NAMALWA (cell line): ENCODE measurements around the gene TGM2.

Experiments used
- DNase-seq: peaks from one replicate; pipeline ENCODE4 v3.0.0-alpha.2; 2015; ENCODE audit warnings: low spot score

The TGM2 gene

GRCh38 chr20:38144974-38145728, 19.9 kb downstream of the TGM2 start:
- DNase-seq = no peak

- no peak for DNase-seq
Measured at GRCh38 chr20:38144598-38144973, 20.5 kb downstream of the TGM2 start.

- no peak for DNase-seq
Measured at GRCh38 chr20:38143646-38144554, 21.2 kb downstream of the TGM2 start.

DNA sequence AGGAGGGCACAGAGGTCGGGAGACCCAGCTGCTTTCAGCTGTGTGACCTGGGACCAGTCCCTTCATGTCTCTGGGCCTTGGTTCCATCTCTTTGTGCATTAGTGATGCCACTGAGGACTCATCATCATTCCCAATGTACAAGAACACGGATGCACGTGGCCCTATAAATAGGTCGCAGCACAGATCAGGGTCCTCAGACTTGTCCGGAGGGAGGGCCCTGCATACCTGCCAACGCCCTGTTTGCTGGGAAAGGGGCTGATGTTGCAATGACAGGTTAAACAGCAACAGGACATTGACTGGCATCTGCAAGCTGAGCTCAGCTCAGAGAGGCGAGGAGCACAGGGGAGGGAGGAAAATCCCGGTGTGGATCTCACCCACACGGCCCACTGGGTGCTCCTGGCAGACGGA, 21.8 kb downstream of the TGM2 start:
- DNase-seq = no peak

- DNase-seq = no peak
Measured at GRCh38 chr20:38141889-38142494, 23.1 kb downstream of the TGM2 start.

GRCh38 chr20:38141204-38141888, 23.7 kb downstream of the TGM2 start:
- DNase-seq = no peak

DNA sequence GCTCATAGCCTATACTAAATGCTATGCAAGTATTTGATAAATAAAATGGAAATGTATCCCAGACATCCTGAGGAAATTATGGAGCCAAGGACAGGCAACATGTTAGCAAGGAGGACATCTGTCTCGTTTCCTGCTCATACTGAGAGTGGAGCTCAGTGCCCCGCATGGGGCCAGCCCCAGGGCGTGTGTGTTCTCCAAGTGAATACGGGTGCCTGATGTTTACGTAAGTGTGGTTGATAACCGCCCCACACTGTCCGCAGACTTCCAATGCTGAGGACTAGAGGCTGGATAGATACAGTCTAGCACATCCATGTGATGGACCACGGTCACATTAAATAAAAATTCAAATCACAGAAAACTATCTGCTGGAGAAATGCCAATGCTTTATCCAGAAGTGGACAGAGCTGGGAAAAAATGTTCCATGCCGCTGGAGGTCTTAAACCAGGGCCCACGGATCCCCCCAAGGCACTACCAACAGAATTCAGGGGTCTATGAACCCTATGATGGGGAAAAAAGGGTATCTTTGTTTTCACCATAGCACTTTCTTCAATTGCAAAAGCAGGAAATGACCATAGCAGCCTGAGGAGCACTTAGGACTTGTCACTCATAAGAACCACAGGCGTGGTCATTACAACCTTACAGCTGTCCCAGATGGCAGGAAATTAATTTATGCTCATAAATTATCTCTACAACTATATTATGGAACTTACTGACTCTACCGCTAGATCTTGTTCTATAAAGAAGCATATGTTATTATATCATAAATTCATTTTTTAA, 24.9 kb downstream of the TGM2 start:
- no peak for DNase-seq

GRCh38 chr20:38139156-38139912, 25.7 kb downstream of the TGM2 start:
- no peak for DNase-seq

DNA sequence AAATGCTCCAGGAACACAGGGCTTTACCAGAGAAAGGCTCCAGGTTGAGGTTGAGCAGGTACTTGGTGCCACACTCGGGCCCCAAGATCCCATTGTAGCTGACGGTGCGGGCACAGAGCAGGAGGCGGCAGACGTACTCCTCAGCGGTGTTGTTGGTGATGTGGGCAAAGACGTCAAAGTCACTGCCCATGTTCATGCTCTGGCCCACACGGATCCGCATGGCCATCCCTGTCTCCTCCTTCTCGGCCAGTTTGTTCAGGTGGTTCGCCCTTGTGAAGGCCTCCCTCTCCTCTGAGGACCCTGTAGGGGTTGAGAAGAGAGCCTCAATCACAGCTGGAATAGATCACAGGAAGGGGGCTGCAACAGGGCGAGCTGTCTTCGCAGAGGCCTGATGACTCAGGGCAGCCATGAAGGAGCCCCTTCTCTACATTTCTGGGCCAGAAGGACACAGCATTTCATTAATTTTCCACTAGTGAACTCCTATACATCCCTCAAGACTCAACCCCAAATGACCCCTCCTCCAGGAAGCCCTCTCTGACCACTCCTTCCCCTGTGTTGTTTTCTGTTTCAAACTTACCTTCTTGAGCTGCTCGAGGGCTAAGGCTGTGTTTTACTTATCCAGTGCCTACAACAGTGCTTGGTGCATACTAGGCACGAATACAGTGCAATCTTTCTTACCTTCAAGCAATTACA, 26.8 kb downstream of the TGM2 start:
- no peak for DNase-seq

- DNase-seq = no peak
Measured at GRCh38 chr20:38137441-38138037, 27.5 kb downstream of the TGM2 start.

DNA sequence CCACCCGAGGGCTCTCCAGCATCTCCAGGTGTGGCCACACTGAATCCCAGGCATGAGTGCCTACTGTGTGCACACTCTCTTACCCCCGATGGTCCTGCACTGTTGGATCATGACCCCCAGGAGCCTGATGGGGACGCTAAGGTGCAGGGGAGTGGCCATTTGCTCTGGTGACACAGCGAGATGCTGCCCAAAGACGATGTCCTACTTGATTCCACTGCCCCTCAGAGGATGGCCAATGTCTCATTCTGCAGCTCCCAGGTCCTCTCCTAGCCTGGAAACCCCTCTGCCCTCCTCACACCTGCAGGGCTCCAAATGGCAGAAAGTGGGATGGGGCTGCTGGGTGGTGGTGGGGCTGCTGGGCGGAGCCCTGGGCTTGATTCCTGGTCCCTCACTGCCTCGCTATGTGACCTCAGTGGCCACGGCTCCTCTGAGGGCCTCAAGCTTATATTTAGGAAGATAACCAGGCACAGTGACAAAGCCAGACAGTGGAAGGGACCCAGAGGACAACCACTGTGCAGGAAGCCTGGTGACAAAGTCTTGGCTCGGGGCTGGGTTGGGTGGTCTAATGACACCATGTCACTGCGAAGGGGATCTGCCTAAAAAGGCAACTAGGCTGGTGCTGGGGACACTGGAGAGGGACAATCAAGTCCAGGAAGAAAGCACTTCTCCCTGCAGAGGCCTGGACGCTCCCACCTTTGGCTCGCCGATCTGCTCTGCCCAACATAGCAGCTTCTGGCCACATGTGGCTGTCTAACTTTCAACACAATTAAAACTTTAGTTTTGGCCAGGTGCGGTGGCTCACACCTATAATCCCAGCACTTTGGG, 28.4 kb downstream of the TGM2 start:
- DNase-seq = no peak

DNA sequence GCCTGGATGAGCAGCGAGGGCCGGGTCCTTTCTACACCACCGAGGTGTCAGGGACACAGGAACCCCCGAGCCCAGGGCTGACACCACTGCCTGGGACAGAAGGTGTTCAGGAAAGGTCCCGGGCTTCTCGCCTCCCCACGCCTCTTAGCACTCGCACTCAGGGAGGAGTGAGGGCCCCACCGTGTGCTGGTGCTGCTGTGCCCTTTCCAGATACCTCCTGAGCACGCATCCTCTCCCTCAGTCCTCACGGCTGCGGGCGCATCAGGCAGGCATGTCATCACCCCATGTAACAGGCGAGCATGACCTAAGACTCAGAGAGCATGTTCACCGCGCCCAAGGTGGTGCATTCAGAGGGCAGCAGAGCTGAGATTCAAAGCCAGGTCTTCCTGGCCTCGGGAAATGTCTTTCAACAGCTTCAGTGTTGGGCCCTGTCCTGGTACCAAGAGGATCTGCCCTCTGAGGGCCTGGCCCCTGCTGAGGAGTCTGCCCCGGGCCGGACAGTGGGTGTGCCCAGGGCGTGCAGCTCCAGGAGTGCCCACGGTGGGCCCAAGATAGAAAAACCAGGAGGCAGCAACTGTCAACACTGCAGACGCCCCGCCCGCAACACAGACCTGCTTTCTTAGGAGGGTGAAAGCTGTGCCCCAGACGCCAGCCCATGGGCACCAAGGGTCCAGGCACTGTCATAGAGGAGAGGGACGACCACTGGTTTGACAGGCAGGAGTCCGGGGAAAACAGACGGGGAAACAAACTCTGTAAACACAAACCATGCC, 29.2 kb downstream of the TGM2 start:
- DNase-seq = no peak

DNA sequence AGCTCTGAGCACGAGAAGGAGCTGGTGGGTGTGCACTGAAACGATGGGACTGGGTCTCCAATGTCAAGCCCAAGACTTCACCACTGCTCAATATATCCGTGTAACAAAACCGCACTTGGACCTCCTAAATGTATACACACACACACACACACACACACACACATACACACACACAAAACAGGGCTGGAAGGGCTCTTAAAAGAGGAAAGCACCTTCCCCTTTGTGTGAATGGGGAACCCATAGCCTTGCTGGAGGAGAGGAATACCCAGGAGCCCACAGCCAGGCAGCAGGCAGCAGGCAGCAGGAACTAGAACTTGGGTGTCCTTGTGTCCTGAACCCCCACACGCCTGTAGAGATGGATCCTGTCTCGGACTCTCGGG, 29.8 kb downstream of the TGM2 start:
- no peak for DNase-seq

DNA sequence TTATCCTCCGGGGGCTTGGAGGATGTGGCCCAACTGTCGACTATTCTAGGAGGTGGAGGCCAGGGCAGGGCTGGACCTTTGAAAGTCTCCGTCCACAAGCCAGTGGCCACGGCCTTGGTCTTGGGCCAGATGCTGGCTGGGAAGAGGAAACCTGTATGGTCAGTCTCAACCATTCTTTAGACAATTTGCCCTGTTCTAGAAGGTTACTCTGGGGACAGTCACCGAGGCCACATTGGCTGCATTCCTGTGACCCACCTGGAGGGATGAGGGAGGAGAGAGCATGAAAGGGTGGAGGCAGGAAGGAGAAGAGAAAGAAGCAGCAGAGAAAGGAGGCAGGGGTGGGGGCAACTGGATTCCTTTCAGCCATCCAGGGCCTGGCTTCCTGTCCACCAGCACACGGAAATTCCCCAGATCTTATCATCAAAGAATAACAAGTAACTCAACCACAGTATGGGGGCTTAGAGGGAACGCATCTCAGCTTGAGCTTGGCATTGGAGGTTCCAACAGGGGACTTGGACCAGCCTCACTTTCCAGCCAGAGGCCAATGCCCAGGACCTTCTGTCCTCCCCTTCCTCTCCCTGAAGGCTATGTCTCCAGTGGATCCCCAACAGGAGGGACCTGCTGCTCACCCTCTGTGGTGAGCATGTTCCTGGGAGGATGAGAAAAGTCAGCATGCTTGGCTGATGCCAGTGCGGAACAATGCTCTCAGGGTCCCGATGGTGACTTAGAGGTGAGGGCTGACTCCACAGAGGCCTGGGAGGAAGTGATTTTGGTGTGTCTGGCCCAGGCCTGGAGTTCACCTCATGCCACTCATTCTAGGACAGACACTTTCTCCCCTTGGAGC, 30.4 kb downstream of the TGM2 start:
- no peak for DNase-seq

- no peak for DNase-seq
Measured at GRCh38 chr20:38133680-38134426, 31.2 kb downstream of the TGM2 start.

GRCh38 chr20:38132910-38133501, 32.1 kb downstream of the TGM2 start:
- no peak for DNase-seq
